GM21526 (cell line): ENCODE data around the gene EBLN2.

Experiments
- ATAC-seq: cut with Tn5 transposase; IDR thresholded peaks from one replicate; pipeline ENCODE4 v1.9.1; 2021; ENCODE audit warnings: moderate library complexity; ENCODE audit not compliant: unreplicated experiment, low FRiP score

EBLN2 gene

DNA sequence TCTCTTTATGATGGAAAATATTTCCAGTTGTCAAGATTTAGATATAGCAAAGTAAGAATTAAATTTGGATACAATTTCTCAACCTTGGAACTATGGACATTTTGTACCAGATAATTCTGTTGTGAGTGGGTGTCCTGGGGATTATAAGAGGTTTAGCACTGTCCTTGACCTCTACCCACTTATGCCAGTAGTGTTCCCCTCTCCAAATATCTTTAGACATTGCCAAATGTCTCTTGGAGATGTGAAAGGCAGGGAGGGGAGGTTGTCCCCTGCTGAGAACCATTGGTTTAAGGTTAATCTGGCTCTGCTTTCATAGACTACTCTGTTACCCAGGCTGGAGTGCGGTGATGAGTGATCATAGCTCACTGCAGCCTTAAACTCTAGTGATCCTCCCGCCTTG is at the start of gene EBLN2:
Gene EBLN2, plus strand, starts transcription at position 244 of the 400 bp plus-strand sequence. CDS start 423 bp downstream, outside the sequence.
- no peak for ATAC-seq

- no peak for ATAC-seq
Measured at GRCh38 chr3:73018298-73018697, 43.2 kb upstream of the EBLN2 start.

- ATAC-seq = no peak
Measured at GRCh38 chr3:73018790-73019441, 42.5 kb upstream of the EBLN2 start.

DNA sequence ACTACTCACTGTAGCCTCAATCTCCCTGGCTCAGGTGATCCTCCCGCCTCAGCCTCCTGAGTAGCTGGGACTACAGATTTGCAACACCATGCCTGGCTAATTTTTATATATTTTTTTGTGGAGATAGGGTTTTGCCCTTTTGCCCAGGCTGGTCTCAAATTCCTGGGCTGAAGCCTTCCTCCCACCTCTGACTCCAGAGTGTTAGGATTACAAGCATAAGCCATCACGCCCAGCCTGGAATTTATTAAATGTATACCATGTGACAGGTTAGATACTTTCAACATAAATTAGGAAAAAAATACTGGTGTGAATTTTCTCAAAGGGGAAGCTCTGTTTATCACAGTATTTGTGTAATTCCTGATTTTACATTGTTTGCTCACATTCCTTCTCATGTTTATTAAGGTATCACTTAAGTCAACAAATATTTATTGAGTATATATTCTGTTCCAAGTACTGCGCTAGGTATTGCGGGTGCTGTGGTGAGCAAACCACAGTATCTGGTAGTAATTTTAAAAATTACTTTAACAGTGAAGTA is 40.1 kb upstream of the EBLN2 start:
- no peak for ATAC-seq

DNA sequence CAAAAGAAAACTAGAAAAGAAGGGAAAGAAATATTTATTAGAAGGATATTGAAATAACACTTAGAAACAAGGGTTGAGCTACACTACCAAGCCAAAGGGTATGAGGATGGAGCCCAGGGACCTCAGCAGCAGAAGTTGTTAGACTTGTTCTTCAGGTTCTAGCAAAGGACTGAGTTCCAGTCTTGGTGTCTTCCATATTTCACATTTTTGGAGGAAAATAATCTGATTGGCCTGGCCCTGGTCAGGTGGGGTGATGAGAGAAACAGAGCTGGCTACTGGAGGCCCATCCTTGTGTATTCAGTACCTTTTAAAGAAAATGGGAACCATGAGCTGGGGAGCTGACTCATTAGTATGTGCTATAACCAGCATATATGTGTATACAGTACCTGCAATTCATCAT is 36.6 kb upstream of the EBLN2 start:
- no peak for ATAC-seq

DNA sequence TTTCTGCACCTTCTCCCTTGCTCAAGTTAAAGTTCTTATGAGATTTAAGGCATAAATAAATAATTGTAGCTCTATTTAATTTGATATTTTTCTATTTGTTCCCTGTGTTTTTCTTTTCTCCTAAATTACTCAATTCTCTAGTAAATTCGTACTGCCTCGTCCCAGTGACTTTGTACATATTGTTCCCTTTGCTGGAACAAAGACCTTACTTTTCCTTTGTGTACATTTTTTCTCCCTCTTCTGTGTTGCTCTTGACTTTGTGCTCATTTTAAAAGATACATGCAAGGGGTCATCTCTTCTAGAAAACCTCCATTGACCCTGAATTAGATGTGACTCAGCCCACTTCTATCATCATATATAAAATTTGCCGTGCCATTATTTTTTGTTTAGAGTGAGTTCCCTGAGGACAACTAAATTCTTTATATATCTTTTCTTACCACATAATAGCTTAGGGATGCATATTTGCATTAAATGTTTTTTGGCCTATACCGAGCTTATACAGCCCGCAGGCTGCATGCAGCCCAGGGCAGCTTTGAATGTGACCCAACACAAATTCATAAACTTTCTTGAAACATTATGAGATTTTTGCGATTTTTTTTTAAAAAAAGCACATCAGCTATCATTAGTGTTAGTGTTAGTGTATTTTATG is 35.2 kb upstream of the EBLN2 start:
- no peak for ATAC-seq

DNA sequence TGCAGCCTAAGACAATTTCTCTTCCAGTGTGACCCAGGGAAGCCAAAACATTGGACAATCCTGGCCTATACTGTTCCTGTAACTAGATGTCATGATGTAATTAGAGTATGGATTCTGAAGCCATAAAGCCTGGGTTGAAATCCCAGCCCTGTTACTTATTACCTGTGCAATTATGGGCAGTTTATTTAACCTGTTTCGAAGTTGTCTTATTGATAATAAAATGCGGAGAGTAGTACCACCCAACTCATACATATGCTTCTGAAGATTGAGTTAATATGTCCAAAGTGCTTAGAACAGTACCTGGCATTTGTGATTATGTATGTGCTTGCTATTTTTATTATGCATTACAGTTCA is 34.7 kb upstream of the EBLN2 start:
- no peak for ATAC-seq

GRCh38 chr3:73028803-73029202 is 32.7 kb upstream of the EBLN2 start:
- ATAC-seq = no peak

DNA sequence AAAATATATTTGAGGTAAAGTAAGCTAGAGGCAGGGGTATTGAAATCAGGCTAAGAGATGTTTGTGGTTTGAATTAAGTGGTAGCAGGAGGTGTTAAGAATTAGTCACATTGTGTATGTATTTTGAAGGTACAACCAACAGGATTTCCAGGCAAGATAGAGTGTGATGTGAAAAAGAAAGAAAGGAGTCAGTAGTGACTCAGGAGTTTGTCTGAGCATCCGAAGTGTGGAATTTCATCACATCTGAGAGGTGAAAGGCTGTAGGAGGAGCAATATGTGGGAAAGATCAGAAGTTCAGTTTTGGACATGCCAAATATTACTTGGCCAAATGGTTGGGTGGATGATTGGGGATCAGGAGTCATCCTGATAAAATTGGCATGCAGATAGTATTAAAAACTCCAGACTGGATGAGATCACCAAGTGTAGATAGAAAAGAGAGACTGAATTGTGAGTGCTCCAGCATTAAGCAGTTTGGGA is 32.1 kb upstream of the EBLN2 start:
- no peak for ATAC-seq

DNA sequence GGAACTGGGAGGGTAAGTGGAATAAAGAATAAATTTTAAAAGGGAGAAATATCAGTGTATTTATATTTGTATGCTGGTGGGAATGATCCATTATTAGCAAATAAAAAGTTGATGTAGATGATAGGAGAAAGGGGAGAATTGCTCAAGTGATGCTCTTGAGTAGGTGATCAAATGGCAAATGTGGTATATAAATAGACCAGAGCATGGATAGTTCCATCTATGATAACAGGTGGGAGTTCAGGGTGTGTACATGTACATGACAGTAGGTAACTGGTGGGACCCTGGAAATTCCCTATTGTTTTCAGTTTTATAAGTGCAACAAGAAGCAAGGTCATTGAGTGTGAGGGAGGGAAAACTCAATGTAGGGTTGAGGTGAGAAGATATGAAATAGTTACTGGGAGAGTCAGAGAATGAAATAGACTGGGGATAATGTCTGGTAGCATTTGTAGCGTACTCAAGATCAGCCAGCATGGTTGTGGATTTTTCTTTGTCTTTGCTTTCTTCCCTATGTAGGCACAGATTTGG is 31.3 kb upstream of the EBLN2 start:
- no peak for ATAC-seq

GRCh38 chr3:73031573-73032103 is 29.8 kb upstream of the EBLN2 start:
- no peak for ATAC-seq

- ATAC-seq = no peak
Measured at GRCh38 chr3:73036694-73037591, 24.5 kb upstream of the EBLN2 start.

DNA sequence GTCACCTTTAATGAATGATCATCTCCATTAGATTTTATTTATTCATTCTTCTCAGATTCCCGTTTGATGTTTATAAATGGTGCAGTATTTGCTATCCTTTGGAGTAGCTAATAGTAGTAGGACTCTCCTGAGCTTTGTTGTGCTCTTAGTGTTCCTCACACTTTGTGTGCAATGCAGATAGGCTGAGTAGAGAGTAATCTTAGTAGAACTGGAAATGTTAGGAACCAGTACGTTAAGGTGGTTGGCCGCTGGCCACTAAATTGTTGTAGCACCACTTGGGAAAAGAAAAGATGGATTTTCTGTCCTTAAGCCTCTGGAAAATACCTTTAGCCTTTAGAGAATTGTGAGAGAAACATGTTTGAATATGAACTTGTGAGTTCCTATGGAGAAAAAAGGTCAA is 19.9 kb upstream of the EBLN2 start:
- no peak for ATAC-seq

GRCh38 chr3:73043414-73043813 is 18.0 kb upstream of the EBLN2 start:
- no peak for ATAC-seq

DNA sequence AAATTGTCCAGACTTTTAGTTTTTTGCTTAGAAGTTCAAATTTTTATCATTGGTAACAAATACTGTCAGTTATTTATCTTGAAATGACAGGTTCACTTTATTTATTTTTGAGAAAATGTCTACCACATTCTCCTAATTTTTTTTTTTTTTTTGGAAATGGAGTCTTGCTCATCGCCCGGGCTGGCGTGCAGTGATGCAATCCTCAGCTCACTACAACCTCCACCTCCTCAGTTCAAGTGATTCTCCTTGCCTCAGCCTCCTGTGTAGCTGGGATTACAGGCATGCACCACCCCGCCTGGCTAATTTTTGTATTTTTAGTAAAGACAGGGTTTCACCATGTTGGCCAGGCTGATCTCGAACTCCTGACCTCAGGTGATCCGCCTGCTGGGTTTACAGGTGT is 16.1 kb upstream of the EBLN2 start:
- no peak for ATAC-seq

GRCh38 chr3:73046195-73046594 is 15.3 kb upstream of the EBLN2 start:
- no peak for ATAC-seq

DNA sequence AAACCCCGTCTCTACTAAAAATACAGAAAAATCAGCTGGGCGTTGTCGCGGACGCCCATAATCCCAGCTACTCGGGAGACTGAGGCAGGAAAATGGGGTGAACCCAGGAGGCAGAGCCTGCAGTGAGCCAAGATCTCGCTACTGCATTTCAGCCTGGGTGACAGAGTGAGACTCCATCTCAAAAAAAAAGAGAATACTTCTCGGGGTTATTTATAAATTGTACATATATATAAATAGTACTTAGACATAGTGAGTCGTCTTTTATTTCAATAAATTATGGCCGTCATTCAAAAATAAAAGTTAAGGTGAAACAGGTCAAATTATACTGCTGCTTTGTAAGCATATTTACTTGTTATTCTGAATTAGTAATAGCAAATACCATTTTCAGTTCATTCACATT is 12.1 kb upstream of the EBLN2 start:
- no peak for ATAC-seq

- no peak for ATAC-seq
Measured at GRCh38 chr3:73052857-73053256, 8.6 kb upstream of the EBLN2 start.

GRCh38 chr3:73055583-73055982 is 5.9 kb upstream of the EBLN2 start:
- ATAC-seq = no peak

GRCh38 chr3:73056014-73056844 is 5.2 kb upstream of the EBLN2 start:
- ATAC-seq = no peak
